ENCODE results near the gene MEG3. TPM values are rescaled to one million over a fixed set of nuclear protein-coding genes. Genes with fewer than 3 reads are reported as not detected.

Gene MEG3
- total and polyA plus RNA-seq, 2 donors from 2014 or later: 24.0 to 29.6 TPM

DNA sequence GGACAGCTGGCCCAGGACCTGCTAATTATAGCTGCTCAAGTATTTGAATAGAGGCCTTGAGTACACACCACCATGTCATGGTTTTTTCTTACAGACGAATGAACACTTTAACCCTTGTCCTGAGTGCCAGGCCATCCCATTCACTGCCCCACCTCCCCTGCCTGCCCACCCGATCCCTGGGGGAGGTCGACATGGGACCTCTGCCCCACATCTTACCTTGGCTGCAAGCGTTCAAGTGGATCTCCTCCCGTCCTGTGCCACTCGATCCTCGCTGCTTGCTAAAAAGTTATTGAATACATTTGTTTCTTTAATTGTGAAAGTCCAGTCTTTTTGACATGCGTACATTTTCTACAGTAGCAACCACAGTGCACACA, 67.3 kb downstream of the MEG3 start:
- H3K27ac ChIP-seq (ENCODE audit: low read depth in 2 of 2, low read length in 2 of 2): no peak overlapping the region
- no peak overlapping the region for H3K9ac ChIP-seq (ENCODE audit: low read length in 3 of 3)
- H3K4me1 ChIP-seq (ENCODE audit: control insufficient read depth in 2 of 3, insufficient read depth in 2 of 3, low read depth in 1 of 3, low read length in 3 of 3): no peaks in the 10 kb centered on the region
- H3K4me3 ChIP-seq (ENCODE audit: low read length in 3 of 3): no peak overlapping the region
- no peaks in the 10 kb centered on the region for H3K9me3 ChIP-seq (ENCODE audit: control insufficient read depth in 2 of 3, insufficient read depth in 1 of 3, low read length in 3 of 3)
- intact Hi-C loops (cut with DNase I): no loop called here
- TF ChIP-seq, protein P1, sequence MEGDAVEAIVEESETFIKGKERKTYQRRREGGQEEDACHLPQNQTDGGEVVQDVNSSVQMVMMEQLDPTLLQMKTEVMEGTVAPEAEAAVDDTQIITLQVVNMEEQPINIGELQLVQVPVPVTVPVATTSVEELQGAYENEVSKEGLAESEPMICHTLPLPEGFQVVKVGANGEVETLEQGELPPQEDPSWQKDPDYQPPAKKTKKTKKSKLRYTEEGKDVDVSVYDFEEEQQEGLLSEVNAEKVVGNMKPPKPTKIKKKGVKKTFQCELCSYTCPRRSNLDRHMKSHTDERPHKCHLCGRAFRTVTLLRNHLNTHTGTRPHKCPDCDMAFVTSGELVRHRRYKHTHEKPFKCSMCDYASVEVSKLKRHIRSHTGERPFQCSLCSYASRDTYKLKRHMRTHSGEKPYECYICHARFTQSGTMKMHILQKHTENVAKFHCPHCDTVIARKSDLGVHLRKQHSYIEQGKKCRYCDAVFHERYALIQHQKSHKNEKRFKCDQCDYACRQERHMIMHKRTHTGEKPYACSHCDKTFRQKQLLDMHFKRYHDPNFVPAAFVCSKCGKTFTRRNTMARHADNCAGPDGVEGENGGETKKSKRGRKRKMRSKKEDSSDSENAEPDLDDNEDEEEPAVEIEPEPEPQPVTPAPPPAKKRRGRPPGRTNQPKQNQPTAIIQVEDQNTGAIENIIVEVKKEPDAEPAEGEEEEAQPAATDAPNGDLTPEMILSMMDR (IDR thresholded peaks at IDR 0.05; ENCODE audit: borderline replicate concordance, extremely low read depth, insufficient read depth): no peak
- no peaks in the 10 kb centered on the region for H3K36me3 ChIP-seq (ENCODE audit: control insufficient read depth in 2 of 3, insufficient read depth in 3 of 3, low read length in 3 of 3)
- peak in 2 of 5 donors; percentile 16 to 27 for DNase-seq
- H3K27me3 ChIP-seq (ENCODE audit: control insufficient read depth, insufficient read depth, low read length): no peaks in the 10 kb centered on the region
- no peak for FAIRE-seq

DNA sequence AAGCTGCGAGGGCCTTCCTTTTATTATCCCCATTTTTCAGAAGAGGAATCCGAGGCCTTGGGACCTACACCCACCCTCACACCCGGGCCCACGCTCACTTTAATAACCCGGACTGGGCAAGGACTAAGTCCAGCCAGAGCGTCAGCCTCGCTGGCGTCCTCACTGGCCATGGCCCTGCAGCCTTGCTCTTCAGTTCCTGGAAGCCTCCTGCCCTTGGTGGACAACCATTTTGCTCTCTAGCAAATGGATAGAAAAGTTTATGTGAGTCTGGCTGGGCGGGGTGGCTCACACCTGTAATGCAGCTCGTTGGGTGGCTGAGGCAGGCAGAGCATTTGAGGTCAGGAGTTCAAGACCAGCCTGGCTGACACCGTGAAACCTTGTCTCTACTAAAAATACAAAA, 67.8 kb downstream of the MEG3 start:
- Histone ChIP-seq H3K9me3 (ENCODE audit: control insufficient read depth in 2 of 3, insufficient read depth in 1 of 3, low read length in 3 of 3) (no peaks in the 10 kb centered on the region), H3K27ac (ENCODE audit: low read depth in 2 of 2, low read length in 2 of 2) (no peak overlapping the region), H3K4me1 (ENCODE audit: control insufficient read depth in 2 of 3, insufficient read depth in 2 of 3, low read depth in 1 of 3, low read length in 3 of 3) (no peaks in the 10 kb centered on the region), H3K9ac (ENCODE audit: low read length in 3 of 3) (no peak overlapping the region), H3K27me3 (ENCODE audit: control insufficient read depth, insufficient read depth, low read length) (no peaks in the 10 kb centered on the region), H3K36me3 (ENCODE audit: control insufficient read depth in 2 of 3, insufficient read depth in 3 of 3, low read length in 3 of 3) (no peaks in the 10 kb centered on the region), H3K4me3 (ENCODE audit: low read length in 3 of 3) (no peak overlapping the region)
- intact Hi-C loops (cut with DNase I): no loop called here
- TF ChIP-seq, protein P1 (IDR thresholded peaks at IDR 0.05; ENCODE audit: borderline replicate concordance, extremely low read depth, insufficient read depth): no peak
- FAIRE-seq: no peak
- DNase-seq: peak in 2 of 5 donors; percentile 22 to 61

DNA sequence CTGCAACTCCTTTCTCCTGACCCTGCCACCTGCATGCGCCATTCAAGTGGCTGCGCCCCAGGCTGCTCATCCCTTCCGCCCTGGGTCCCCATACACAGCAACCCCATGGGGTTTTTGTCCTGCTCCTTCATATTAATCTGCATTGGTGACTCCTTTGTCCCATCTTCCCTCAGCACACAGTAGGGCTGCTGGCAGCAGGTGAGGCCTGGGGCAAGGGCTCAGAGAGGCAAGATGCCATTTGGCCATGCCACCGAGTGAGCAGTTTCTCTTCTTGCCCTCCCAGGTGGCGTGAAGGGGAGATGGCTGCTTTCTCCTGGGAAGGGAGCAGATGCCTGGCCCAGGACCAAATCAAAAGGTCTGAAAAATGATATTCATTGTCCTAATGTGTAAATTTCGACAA, 68.5 kb downstream of the MEG3 start:
- Histone ChIP-seq H3K36me3 (ENCODE audit: control insufficient read depth in 2 of 3, insufficient read depth in 3 of 3, low read length in 3 of 3) (no peaks in the 10 kb centered on the region), H3K9me3 (ENCODE audit: control insufficient read depth in 2 of 3, insufficient read depth in 1 of 3, low read length in 3 of 3) (no peaks in the 10 kb centered on the region), H3K4me3 (ENCODE audit: low read length in 3 of 3) (no peak overlapping the region), H3K27me3 (ENCODE audit: control insufficient read depth, insufficient read depth, low read length) (no peaks in the 10 kb centered on the region), H3K27ac (ENCODE audit: low read depth in 2 of 2, low read length in 2 of 2) (no peak overlapping the region), H3K4me1 (ENCODE audit: control insufficient read depth in 2 of 3, insufficient read depth in 2 of 3, low read depth in 1 of 3, low read length in 3 of 3) (peaks cover 0 to 4% (median 3%) of the 10 kb centered on the region in 3 donors), H3K9ac (ENCODE audit: low read length in 3 of 3) (no peak overlapping the region)
- FAIRE-seq: no peak
- intact Hi-C loops (cut with DNase I): no loop called here
- TF ChIP-seq, protein P1 (IDR thresholded peaks at IDR 0.05; ENCODE audit: borderline replicate concordance, extremely low read depth, insufficient read depth): no peak
- DNase-seq: peak in 1 of 5 donors; percentile 25

DNA sequence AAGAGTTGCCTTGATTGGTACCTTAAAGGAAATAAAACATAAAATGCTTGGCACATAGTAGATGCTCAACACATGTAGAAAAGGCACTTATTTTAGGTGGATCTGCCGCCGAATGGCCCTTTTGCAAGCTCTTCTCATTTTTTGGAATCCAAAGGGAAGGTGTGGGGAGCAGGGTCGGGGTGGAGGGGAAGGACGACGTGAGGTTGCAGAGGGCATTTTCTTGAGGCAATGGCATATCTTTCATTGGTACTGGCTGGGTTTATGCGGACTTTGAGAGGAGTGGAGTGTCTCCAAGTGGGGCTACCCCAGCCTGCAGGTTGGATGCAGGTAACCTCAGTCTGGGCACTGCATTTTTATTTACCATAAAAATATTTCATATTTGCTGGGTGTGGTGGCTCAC, 69.5 kb downstream of the MEG3 start:
- Histone ChIP-seq H3K4me3 (ENCODE audit: low read length in 3 of 3) (no peak overlapping the region), H3K4me1 (ENCODE audit: control insufficient read depth in 2 of 3, insufficient read depth in 2 of 3, low read depth in 1 of 3, low read length in 3 of 3) (peaks cover 0 to 7% (median 3%) of the 10 kb centered on the region in 3 donors), H3K9ac (ENCODE audit: low read length in 3 of 3) (no peak overlapping the region), H3K27ac (ENCODE audit: low read depth in 2 of 2, low read length in 2 of 2) (no peak overlapping the region), H3K9me3 (ENCODE audit: control insufficient read depth in 2 of 3, insufficient read depth in 1 of 3, low read length in 3 of 3) (no peaks in the 10 kb centered on the region), H3K27me3 (ENCODE audit: control insufficient read depth, insufficient read depth, low read length) (no peaks in the 10 kb centered on the region), H3K36me3 (ENCODE audit: control insufficient read depth in 2 of 3, insufficient read depth in 3 of 3, low read length in 3 of 3) (no peaks in the 10 kb centered on the region)
- TF ChIP-seq, protein P1 (IDR thresholded peaks at IDR 0.05; ENCODE audit: borderline replicate concordance, extremely low read depth, insufficient read depth): no peak
- no peak for FAIRE-seq
- intact Hi-C loops (cut with DNase I): no loop called here
- peak in 1 of 5 donors; percentile 14 for DNase-seq

Data from kidney (tissue), 14 donors.